ENCODE results near the gene PDILT.

Gene PDILT

DNA sequence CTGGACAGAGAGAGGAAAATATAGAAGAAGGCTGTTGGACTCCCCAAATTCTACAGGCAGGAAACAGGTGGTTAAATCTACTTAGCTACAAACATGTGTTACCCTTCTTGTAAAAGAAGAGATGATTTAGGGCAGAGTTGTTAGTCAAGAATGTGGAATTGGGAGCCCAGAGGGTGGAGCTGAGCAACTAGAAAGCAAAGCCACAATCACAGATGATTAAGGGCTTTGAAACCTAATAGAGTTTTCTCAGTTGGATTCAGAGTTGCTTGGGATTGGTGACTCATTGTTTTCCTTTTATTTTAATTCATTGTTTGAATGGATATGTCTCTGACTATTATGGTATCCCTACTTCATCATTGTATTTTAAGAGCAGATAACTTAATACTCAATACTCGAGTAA lies 11.0 kb upstream of the PDILT start:
- H3K4me1 Mint-ChIP-seq: no peaks in the 10 kb centered on the region
- H3K36me3 Mint-ChIP-seq: no peaks in the 10 kb centered on the region

DNA sequence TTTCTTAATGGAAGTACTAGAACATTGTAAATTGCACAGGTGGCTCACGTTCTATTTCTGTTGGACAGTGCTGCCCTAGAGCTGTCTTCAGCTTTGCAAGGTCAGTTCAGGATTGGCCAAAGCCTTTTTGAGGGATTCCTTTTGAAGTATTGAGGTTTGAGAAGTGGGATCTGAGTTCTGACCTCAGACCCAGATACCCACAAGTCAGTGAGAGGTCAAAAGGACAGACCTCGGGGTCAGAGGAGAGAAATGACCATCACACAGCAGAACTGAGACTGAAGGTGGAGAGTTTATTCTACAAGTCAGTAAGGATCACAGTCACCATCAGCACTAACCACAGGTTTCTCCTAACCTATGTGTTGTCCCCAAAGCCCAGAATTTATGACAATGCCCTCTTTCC lies 6.5 kb upstream of the PDILT start:
- peaks cover 9% of the 10 kb centered on the region for H3K27me3 Mint-ChIP-seq
- H3K27ac Mint-ChIP-seq: no peak overlapping the region
- no peak overlapping the region for H3K4me3 Mint-ChIP-seq
- no peaks in the 10 kb centered on the region for H3K4me1 Mint-ChIP-seq
- H3K9me3 Mint-ChIP-seq: no peaks in the 10 kb centered on the region
- H3K36me3 Mint-ChIP-seq: no peaks in the 10 kb centered on the region

More for the DNA sequence above, 11.0 kb upstream of the PDILT start:
- no peaks in the 10 kb centered on the region for H3K9me3 Mint-ChIP-seq
- H3K27ac Mint-ChIP-seq: no peak overlapping the region
- no peak overlapping the region for H3K4me3 Mint-ChIP-seq
- peaks cover 10% of the 10 kb centered on the region for H3K27me3 Mint-ChIP-seq

GRCh38 chr16:20410121-20410723 lies 5.7 kb upstream of the PDILT start:
- no peaks in the 10 kb centered on the region for H3K36me3 Mint-ChIP-seq
- no peak overlapping the region for H3K4me3 Mint-ChIP-seq
- H3K27me3 Mint-ChIP-seq: peaks cover 9% of the 10 kb centered on the region
- H3K4me1 Mint-ChIP-seq: no peaks in the 10 kb centered on the region
- no peaks in the 10 kb centered on the region for H3K9me3 Mint-ChIP-seq
- H3K27ac Mint-ChIP-seq: no peak overlapping the region

GRCh38 chr16:20409398-20410120 lies 5.0 kb upstream of the PDILT start, which contains the start of gene ACSM5:
Gene ACSM5, plus strand, starts transcription at chr16:20409534. Its CDS starts 1,951 bp downstream, at chr16:20411485.
- H3K27me3 Mint-ChIP-seq: peaks cover 9% of the 10 kb centered on the region
- no peaks in the 10 kb centered on the region for H3K36me3 Mint-ChIP-seq
- no peak within 1 kb of the TSS for H3K27ac Mint-ChIP-seq
- no peaks in the 10 kb centered on the region for H3K4me1 Mint-ChIP-seq
- no peaks in the 10 kb centered on the region for H3K9me3 Mint-ChIP-seq
- H3K4me3 Mint-ChIP-seq: no peak within 1 kb of the TSS

GRCh38 chr16:20402651-20403050 lies 1.9 kb downstream of the PDILT start:
- Mint-ChIP-seq H3K36me3 (no peaks in the 10 kb centered on the region), H3K27me3 (no peaks in the 10 kb centered on the region), H3K4me3 (no peak overlapping the region), H3K9me3 (no peaks in the 10 kb centered on the region), H3K27ac (no peak overlapping the region), H3K4me1 (no peaks in the 10 kb centered on the region)

- H3K36me3 Mint-ChIP-seq: no peaks in the 10 kb centered on the region
- H3K4me1 Mint-ChIP-seq: no peaks in the 10 kb centered on the region
- no peaks in the 10 kb centered on the region for H3K27me3 Mint-ChIP-seq
- H3K27ac Mint-ChIP-seq: no peak overlapping the region
- H3K4me3 Mint-ChIP-seq: no peak overlapping the region
- no peaks in the 10 kb centered on the region for H3K9me3 Mint-ChIP-seq
Observed at GRCh38 chr16:20401475-20402016, 3.0 kb downstream of the PDILT start.

DNA sequence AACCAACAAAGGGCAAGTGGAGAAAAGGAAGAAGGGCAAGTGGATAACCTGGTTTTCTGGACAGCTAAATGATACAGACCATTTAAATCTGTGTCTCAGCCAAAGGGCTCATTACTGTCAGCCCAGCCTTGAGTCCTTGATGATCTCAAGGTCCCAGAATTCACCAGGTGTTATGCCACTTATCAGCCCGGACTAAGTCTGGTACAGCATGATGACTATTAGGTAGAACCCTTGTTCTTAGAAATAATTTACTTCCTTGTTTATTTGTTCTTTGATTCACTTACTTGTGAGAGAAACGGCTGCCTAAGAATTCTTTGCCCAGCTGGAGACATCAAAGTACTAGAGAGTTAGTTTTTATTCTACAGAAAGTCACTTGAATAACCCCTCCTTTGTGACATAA lies 3.5 kb downstream of the PDILT start:
- Mint-ChIP-seq H3K36me3 (no peaks in the 10 kb centered on the region), H3K9me3 (no peaks in the 10 kb centered on the region), H3K4me3 (no peak overlapping the region), H3K4me1 (no peaks in the 10 kb centered on the region), H3K27ac (no peak overlapping the region), H3K27me3 (no peaks in the 10 kb centered on the region)

- H3K36me3 Mint-ChIP-seq: no peaks in the 10 kb centered on the region
- H3K27ac Mint-ChIP-seq: no peak overlapping the region
- no peak overlapping the region for H3K4me3 Mint-ChIP-seq
- H3K9me3 Mint-ChIP-seq: no peaks in the 10 kb centered on the region
- H3K4me1 Mint-ChIP-seq: no peaks in the 10 kb centered on the region
- H3K27me3 Mint-ChIP-seq: no peaks in the 10 kb centered on the region
Observed at GRCh38 chr16:20399185-20399584, 5.4 kb downstream of the PDILT start.

- Mint-ChIP-seq H3K4me3 (no peak overlapping the region), H3K27me3 (no peaks in the 10 kb centered on the region), H3K9me3 (no peaks in the 10 kb centered on the region), H3K4me1 (no peaks in the 10 kb centered on the region), H3K27ac (no peak overlapping the region), H3K36me3 (no peaks in the 10 kb centered on the region)
Observed at GRCh38 chr16:20398603-20399002, 5.9 kb downstream of the PDILT start.

GRCh38 chr16:20397468-20398074 lies 7.0 kb downstream of the PDILT start:
- H3K27me3 Mint-ChIP-seq: no peaks in the 10 kb centered on the region
- H3K36me3 Mint-ChIP-seq: no peaks in the 10 kb centered on the region
- no peaks in the 10 kb centered on the region for H3K4me1 Mint-ChIP-seq
- no peak overlapping the region for H3K4me3 Mint-ChIP-seq
- no peaks in the 10 kb centered on the region for H3K9me3 Mint-ChIP-seq
- H3K27ac Mint-ChIP-seq: no peak overlapping the region

- no peaks in the 10 kb centered on the region for H3K36me3 Mint-ChIP-seq
- H3K27ac Mint-ChIP-seq: no peak overlapping the region
- no peaks in the 10 kb centered on the region for H3K4me1 Mint-ChIP-seq
- H3K27me3 Mint-ChIP-seq: no peaks in the 10 kb centered on the region
- no peaks in the 10 kb centered on the region for H3K9me3 Mint-ChIP-seq
- H3K4me3 Mint-ChIP-seq: no peak overlapping the region
Observed at GRCh38 chr16:20396846-20397467, 7.6 kb downstream of the PDILT start.

GRCh38 chr16:20395946-20396345 lies 8.6 kb downstream of the PDILT start:
- Mint-ChIP-seq H3K4me1 (no peaks in the 10 kb centered on the region), H3K27ac (no peak overlapping the region), H3K9me3 (no peaks in the 10 kb centered on the region), H3K4me3 (no peak overlapping the region), H3K27me3 (no peaks in the 10 kb centered on the region), H3K36me3 (no peaks in the 10 kb centered on the region)

DNA sequence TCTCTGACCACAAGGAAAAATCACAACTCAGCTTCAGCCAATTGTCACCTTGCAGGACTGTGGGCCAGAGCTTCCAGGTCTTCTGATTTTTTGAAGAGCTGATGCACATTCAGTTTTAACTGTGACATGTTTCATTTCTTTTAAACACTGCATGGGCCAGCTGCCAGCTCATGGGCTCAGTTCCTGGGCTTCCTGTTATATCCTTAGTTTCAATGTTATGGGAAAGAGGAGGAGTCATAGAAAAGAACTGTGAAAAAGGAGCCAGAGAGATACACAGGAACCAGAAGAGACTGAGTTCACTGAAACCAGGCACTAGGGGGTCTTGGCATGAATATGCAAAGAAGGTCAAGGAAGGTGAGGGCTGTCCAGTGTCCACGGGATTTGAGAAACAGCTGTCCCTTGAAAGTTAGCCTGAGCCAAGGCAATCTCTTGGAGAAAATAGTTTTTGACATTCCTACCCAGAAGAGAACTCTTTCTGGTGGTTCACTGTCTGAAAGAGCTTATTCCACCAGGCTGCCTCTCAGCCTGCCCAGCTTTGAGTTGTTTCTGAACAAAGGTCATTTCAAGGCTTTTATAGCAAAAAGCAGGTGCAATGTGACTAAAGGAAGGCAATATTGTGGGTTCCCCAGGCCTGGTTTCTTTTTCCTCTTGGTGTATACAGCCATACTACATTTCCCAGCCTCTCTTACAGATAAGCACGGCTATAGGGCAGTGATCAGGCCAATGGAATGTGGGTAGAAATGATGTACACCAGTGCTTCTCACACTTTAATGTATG lies 10.5 kb downstream of the PDILT start:
- Mint-ChIP-seq H3K4me3 (no peak overlapping the region), H3K4me1 (no peaks in the 10 kb centered on the region), H3K9me3 (no peaks in the 10 kb centered on the region), H3K27me3 (no peaks in the 10 kb centered on the region), H3K27ac (no peak overlapping the region), H3K36me3 (no peaks in the 10 kb centered on the region)

DNA sequence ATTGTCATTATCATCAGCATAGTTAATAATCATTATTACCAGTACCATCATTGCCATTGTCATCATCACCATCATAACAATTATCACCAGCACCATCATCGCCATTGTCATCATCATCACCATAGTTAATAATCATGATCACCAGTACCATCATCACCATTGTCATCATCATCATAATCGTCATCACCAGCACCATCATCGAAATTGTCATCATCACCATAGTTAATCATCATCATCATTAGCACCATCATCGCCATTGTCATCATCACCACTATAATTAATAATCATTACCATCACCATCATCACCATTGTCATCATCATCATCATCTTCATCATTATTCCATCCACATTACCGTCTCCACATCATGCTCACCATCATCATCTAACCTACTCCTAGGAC lies 13.5 kb downstream of the PDILT start:
- Mint-ChIP-seq H3K36me3 (no peaks in the 10 kb centered on the region), H3K4me3 (no peak overlapping the region), H3K9me3 (no peaks in the 10 kb centered on the region), H3K27ac (no peak overlapping the region), H3K4me1 (no peaks in the 10 kb centered on the region), H3K27me3 (peaks cover 11% of the 10 kb centered on the region)

GRCh38 chr16:20388854-20389253 lies 15.7 kb downstream of the PDILT start:
- no peak overlapping the region for H3K4me3 Mint-ChIP-seq
- no peaks in the 10 kb centered on the region for H3K9me3 Mint-ChIP-seq
- no peak overlapping the region for H3K27ac Mint-ChIP-seq
- peaks cover 11% of the 10 kb centered on the region for H3K27me3 Mint-ChIP-seq
- H3K4me1 Mint-ChIP-seq: no peaks in the 10 kb centered on the region
- H3K36me3 Mint-ChIP-seq: no peaks in the 10 kb centered on the region

Measured in activated naive CD4-positive, alpha-beta T cell treated with anti-CD3 and anti-CD28 coated beads, Interleukin-2, amount 50 U/mL, for 24 hours (primary cell).